OCI-M2 (cell line): ENCODE measurements around the gene C11orf91.
"Not testable (repeated sequence)": the region's sequence is repeated elsewhere in the genome, so short reads cannot be mapped to it uniquely, and the experiment has no call there.

Experiments
- DNase-seq: peaks from one replicate; lab custom pipeline; 2025; ENCODE audit not compliant: unreplicated experiment; lab: John Stamatoyannopoulos, UW

Gene C11orf91

GRCh38 chr11:33672273-33672672, 28.4 kb downstream of the C11orf91 start:
- DNase-seq, result no peak

DNA sequence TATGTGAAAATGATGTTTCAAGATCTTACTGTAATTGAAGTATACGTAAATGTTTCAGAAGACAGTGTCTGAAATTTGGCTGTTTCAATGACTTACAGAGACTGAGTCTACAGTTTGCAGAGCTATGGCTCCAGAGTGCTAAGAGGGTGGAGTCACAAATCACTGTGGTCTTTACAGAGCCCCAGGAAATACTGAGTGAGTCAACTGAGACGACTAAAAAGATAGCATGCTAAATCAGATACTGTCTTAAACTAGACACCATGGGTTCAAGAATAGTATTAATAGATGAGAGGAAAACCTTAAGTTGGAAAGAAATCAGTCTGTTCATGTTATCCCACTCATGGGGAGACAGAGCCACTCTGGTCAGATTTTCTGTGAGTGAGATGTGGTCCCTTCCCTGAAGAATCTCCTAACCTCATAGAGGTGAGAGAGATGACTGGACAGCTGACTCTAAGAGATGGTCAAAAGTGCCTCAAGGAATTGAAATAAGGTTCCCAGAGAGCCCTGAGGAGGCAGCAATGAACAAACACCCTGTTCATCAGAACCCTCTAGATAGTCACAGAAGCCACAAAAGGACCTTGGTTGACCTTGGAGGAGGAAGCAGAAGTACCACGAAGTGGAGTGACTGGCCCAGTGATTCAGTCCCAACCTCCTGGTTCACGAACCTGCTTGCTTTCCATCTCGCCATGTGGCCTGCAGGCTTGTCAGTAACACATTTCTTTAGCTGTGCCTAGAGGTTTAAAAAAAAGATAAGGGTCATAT, 30.2 kb downstream of the C11orf91 start:
- no peak for DNase-seq

DNA sequence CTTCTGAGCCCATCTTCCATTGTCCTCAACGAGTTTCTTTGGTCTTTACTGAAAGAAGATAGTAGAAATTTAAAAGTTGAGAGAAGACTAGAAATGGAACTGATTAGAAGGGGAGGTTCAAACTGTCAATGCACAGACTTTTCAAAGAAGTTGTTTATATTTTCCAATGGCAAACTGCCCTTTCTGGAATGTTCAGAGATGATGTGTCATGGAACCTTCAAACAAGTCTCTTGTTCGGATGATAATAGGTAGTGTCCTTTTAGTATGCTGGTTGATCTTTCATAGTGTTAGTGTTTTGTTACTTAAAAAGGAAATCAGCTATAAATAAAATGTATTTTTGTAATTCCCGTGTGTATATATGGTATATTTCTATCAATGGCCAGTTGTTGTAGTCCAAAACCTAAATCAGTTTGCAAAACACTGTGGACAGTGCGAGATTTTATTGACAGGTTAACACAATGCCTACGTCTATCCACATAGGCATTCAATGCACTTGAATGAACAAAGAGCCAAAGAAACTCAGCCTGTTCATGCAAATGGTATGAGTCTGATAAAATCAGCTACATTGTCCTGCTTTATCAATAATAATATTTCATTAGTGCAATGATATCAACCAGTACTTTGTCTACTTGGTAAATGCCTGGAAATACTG, 30.9 kb downstream of the C11orf91 start:
- DNase-seq, result no peak

- DNase-seq, result no peak
These were observed 31.6 kb downstream of the C11orf91 start for GRCh38 chr11:33668951-33669596.

GRCh38 chr11:33668468-33668825, 32.2 kb downstream of the C11orf91 start:
- DNase-seq, result no peak

GRCh38 chr11:33667819-33668467, 32.7 kb downstream of the C11orf91 start:
- no peak for DNase-seq

DNA sequence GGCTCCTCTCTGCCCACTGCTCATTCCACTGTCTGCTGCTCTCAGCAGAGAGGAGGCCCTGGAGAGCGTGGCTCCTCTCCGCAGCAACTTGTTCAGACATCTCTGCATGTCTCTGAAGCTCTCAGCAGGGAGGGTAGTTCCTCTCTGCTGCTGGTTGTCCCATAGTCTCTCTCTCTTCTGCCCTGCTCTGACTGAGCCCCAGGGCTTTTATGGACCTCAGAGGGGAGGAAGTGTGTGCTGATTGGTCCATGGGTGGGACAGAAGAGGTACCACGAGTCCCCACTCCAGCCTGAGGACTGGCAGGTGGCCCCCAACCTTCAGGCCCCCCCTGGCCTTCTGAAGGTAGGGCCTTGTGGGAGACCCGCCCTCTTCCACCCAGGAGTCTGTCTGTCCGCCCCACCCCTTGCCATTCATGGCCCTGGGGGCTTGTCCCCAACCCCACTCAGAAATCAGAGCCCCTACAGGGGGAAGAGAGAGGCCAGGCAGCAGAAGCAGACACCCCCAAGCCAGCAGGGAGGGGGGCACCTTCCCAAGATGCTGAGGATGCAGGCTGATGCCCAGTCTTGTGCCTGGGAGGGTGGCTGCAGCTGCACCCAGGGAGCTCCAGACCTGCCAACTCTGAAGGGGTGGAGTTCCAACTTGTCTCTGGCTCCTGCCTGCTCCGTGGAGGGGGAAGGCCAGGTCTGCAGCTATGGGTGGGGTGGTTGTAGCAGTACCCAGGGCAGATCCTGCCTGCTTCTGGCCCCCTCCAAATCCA, 35.1 kb downstream of the C11orf91 start:
- no peak for DNase-seq

DNA sequence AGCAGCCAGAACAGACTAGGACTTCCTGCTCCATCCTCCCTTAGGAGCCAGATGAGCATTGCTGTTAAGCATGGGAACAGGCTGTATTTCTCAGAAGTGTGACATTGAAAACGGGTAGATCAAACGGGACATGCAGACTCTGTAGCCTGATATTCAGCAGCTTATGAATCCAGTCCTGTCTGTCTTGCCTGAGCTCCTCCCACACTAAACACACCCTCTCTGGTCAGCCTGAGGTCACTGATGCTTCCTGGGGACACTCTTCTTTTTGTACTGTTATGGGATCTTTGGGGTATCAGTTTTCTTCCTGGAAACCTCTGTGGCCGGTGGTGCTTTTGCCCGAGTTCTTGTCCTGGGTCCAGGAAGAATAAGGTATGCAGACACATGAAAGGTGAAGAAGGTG, 35.8 kb downstream of the C11orf91 start:
- DNase-seq, result no peak

GRCh38 chr11:33664166-33664565, 36.5 kb downstream of the C11orf91 start:
- no peak for DNase-seq

GRCh38 chr11:33663121-33663520, 37.5 kb downstream of the C11orf91 start:
- no peak for DNase-seq

DNA sequence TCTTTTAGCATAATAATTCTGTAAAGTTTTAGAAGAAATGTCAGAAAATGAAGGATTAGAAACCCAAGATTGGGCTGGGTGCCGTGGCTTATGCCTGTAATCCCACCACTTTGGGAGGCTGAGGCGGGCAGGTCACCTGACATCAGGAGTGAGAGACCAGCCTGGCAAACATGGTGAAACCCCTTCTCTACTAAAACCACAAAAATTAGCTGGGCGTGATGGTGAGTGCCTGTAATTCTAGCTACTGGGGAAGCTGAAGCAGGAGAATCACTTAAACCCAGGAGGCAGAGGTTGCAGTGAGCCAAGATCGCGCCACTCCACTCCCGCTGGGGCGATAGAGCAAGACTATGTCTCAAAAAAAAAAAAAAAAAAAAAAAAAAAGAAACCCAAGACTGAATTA, 39.1 kb downstream of the C11orf91 start:
- not testable (repeated sequence) for DNase-seq

GRCh38 chr11:33660962-33661361, 39.7 kb downstream of the C11orf91 start:
- DNase-seq, result no peak

- no peak for DNase-seq
These were observed 41.1 kb downstream of the C11orf91 start for GRCh38 chr11:33659370-33660139.

DNA sequence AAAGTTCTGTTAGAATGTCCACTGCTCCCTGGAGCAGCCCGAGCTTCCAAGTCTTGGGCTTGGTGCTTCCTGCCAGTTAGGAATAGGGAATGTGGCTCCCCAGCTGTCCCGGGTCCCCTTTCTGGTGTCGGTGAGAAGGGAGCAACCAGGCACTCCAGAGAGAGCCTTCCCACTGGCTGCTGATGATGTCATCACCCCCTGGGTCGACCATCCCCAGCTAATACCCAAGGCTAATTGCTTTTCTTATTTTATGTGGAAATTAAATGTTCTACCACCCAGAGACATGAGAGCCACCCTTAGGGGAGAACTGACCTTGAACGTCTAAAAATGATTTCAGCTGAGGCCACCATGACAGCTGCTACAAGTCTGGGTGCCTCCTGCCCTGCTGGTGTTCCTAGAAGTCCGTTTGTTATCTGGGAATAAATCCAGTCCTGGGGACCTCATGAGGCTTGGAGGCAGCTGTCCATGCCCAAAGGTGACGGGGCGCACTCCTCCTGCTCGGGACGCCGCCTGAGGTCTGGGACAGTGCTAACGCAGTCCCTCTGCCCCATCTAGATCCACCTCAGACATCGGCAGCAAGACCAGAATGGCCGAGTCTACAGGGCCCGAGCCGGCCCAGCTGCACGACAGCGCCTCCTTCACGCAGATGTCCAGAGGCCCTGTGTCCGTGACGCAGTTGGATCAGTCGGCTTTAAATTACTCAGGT, 42.3 kb downstream of the C11orf91 start:
- no peak for DNase-seq

- no peak for DNase-seq
These were observed 42.9 kb downstream of the C11orf91 start for GRCh38 chr11:33657757-33658156.

DNA sequence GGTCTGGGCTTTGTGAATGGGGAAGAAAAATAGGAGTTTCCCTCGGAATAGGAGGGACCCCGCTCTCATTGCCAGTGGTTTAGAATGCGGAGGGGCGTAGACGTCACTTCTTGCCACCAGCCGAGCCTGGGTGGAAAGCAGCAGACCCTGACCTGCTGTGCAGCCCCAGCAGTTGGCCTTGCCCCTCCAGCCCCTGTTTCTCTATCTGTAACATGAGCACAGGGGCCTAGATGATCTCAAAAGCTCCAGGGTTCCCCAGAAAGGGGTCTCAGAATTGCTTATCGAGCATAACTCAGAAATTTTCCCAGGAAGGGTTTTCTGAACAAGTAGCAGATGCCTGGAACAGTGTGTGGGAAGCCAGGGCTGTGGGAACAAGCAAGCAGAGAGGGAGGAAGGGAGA, 43.9 kb downstream of the C11orf91 start:
- no peak for DNase-seq

GRCh38 chr11:33655842-33656600, 44.6 kb downstream of the C11orf91 start:
- DNase-seq, result no peak

GRCh38 chr11:33654594-33654993, 46.0 kb downstream of the C11orf91 start:
- no peak for DNase-seq

DNA sequence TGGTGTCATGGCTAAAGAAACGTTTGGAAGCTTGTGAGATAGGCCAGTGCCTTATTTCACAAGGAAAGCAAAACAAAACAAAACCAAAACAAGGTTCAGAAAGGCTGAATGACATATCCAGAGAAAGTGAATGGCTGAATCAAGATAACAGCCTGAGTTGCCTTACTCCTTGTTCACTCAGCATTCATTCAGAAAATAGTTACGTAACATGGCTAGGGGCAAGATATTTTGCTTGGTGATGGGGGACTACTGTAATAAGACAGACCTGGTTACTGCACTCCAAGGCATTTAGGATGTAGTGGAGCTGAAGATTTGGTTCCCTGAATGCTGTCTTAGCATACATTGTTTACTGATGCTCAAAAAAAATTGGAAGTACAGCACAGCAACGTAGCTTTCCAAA, 47.7 kb downstream of the C11orf91 start:
- no peak for DNase-seq
